ENCODE data around the gene BEND7. TPM values are rescaled to one million over a fixed set of nuclear protein-coding genes. Genes with fewer than 3 reads are reported as not detected.

The BEND7 gene
- total and polyA plus RNA-seq, 2 donors (not counting 3 experiments of a cell fraction or from before 2014, with no cell fraction given), result 7.3 to 31.7 TPM

- H4K20me1 ChIP-seq (replicated peaks; ENCODE audit: control insufficient read depth, extremely low read depth, insufficient read depth, low read length), result no peaks in the 10 kb centered on the region
- intact Hi-C loops (cut with micrococcal nuclease) (no loop called here), dilution Hi-C loops (cut with MboI; ENCODE audit: extremely low pct_ligation_motif_present, low sequenced_read_pairs) (no loop called here)
- no peak overlapping the region for H3K27ac ChIP-seq (ENCODE audit: insufficient read depth, low read depth, low read length)
- ChIA-PET POLR2A (no interaction called here), CTCF (interaction anchor here (1.5 kb wide), 1 partner anchor 28 kb away, joined by 5 read pairs; no protein-coding TSS in a partner anchor)
- H3K4me3 ChIP-seq (replicated peaks in 1 of 3; ENCODE audit: insufficient read depth in 1 of 3, low read depth in 1 of 3, low read length in 3 of 3), result no peak overlapping the region
- no peaks in the 10 kb centered on the region for H3K79me2 ChIP-seq (ENCODE audit: control insufficient read depth, insufficient read depth, low read length)
- DNase-seq (ENCODE audit: low read depth, low spot score) (no peak), FAIRE-seq (no peak)
- H3K9me1 ChIP-seq (replicated peaks; ENCODE audit: control insufficient read depth, extremely low read depth, insufficient read depth, low read length), result no peaks in the 10 kb centered on the region
- no peak overlapping the region for H3K9ac ChIP-seq (replicated peaks; ENCODE audit: extremely low read depth, insufficient read depth, low read length)
- H3K36me3 ChIP-seq (ENCODE audit: control insufficient read depth in 2 of 2, extremely low read depth in 1 of 2, insufficient read depth in 2 of 2, low read length in 2 of 2), result no peaks in the 10 kb centered on the region
- no peak overlapping the region for H2AFZ ChIP-seq (ENCODE audit: low read depth, low read length)
- no peak for TF ChIP-seq CTCF (IDR thresholded peaks at IDR 0.05; ENCODE audit: extremely low read depth in 1 of 2, insufficient read depth in 1 of 2, low read depth in 1 of 2, low read length in 2 of 2)
- no peak for TF ChIP-seq POLR2AphosphoS5 (IDR thresholded peaks at IDR 0.05; ENCODE audit: insufficient read depth, low read depth, low read length)
- TF ChIP-seq MAX (IDR thresholded peaks at IDR 0.05; ENCODE audit: insufficient read depth, insufficient read length), result no peak
- no peak for TF ChIP-seq JUN (IDR thresholded peaks at IDR 0.05; ENCODE audit: borderline replicate concordance, insufficient read depth, insufficient read length, low read depth)
- TF ChIP-seq GATA2 (IDR thresholded peaks at IDR 0.05; ENCODE audit: insufficient read depth, insufficient read length, low read depth, low read length), result no peak
- TF ChIP-seq FOS (IDR thresholded peaks at IDR 0.05; ENCODE audit: borderline replicate concordance, insufficient read depth, low read length), result no peak
- no peak for TF ChIP-seq EZH2 (IDR thresholded peaks at IDR 0.05; ENCODE audit: borderline replicate concordance, low read depth, low read length, severe bottlenecking)
- TF ChIP-seq MYC (IDR thresholded peaks at IDR 0.05; ENCODE audit: low read depth, low read length), result no peak
- no peak for TF ChIP-seq POLR2A (IDR thresholded peaks at IDR 0.05; ENCODE audit: low read depth, low read length)
- H3K9me3 ChIP-seq (replicated peaks; ENCODE audit: control insufficient read depth, insufficient read depth, low read length), result no peaks in the 10 kb centered on the region
- H3K4me2 ChIP-seq (ENCODE audit: insufficient read depth, low read length), result no peak overlapping the region
- no peaks in the 10 kb centered on the region for H3K4me1 ChIP-seq (ENCODE audit: control insufficient read depth, extremely low read depth, insufficient read depth, low read length)
- peaks cover 0 to 7% of the 10 kb centered on the region in 2 experiments for H3K27me3 ChIP-seq (ENCODE audit: control insufficient read depth in 2 of 2, insufficient read depth in 2 of 2, low read length in 2 of 2)
- BruUV-seq (replicated peaks), result no TSS peak
These were observed 128.4 kb downstream of the BEND7 start for GRCh38 chr10:13400196-13400965.
